Astrocyte (in vitro differentiated cells and primary cell): ENCODE data around the gene ODF2L. TPM values are rescaled to one million over a fixed set of nuclear protein-coding genes. Genes with fewer than 3 reads are reported as not detected.

Source experiments
- DNase-seq: peaks from one replicate; pipeline ENCODE4 v3.0.0-alpha.2; 2010; ENCODE audit warnings: low read depth
- FAIRE-seq: peaks from 2 replicates; lab custom pipeline; 2011; peaks lifted over from hg19 to GRCh38; lab: Jason Lieb, UNC
- H2AFZ ChIP-seq: 2 replicates; pipeline ENCODE4 v1.6.0; 2012; ENCODE audit warnings: low read depth, low read length, inconsistent platforms
- H3K27ac ChIP-seq: 2 replicates; pipeline ENCODE4 v1.5.1; 2011; ENCODE audit warnings: low read depth, low read length, inconsistent platforms
- H3K27me3 ChIP-seq: 2 replicates; pipeline ENCODE4 v1.6.0; 2011; ENCODE audit warnings: low read length, inconsistent platforms; ENCODE audit not compliant: insufficient read depth
- H3K36me3 ChIP-seq: 2 replicates; pipeline ENCODE4 v1.5.1; 2011; ENCODE audit warnings: low read length, inconsistent platforms; ENCODE audit not compliant: insufficient read depth
- H3K4me1 ChIP-seq: 2 replicates; pipeline ENCODE4 v1.5.1; 2011; ENCODE audit warnings: low read length, inconsistent platforms; ENCODE audit not compliant: insufficient read depth
- H3K4me2 ChIP-seq: 2 replicates; pipeline ENCODE4 v1.6.0; 2012; ENCODE audit warnings: low read length, inconsistent platforms
- H3K4me3 ChIP-seq: 2 replicates; pipeline ENCODE4 v1.5.1; 2011; ENCODE audit warnings: low read depth, mild to moderate bottlenecking, low read length, inconsistent platforms; ENCODE audit not compliant: insufficient read depth
- H3K79me2 ChIP-seq: 2 replicates; pipeline ENCODE4 v1.6.0; 2012; ENCODE audit warnings: mild to moderate bottlenecking, low read length, inconsistent platforms; ENCODE audit not compliant: insufficient read depth
- H3K9ac ChIP-seq: 2 replicates; pipeline ENCODE4 v1.6.0; 2012; ENCODE audit warnings: mild to moderate bottlenecking, low read length, inconsistent platforms
- H3K9me3 ChIP-seq: 2 replicates; pipeline ENCODE4 v1.5.1; 2012; ENCODE audit warnings: low read depth, mild to moderate bottlenecking, low read length, inconsistent platforms; ENCODE audit not compliant: insufficient read depth
- H4K20me1 ChIP-seq: 2 replicates; pipeline ENCODE4 v1.6.0; 2012; ENCODE audit warnings: low read length, inconsistent platforms; ENCODE audit not compliant: insufficient read depth
- H3K27ac Mint-ChIP-seq: one replicate; pipeline ENCODE4 v1.8.0; 2021; ENCODE audit warnings: mild to moderate bottlenecking, mixed read lengths; ENCODE audit not compliant: unreplicated experiment
- H3K27me3 Mint-ChIP-seq: one replicate; pipeline ENCODE4 v1.8.0; 2021; ENCODE audit warnings: low read depth, mixed read lengths; ENCODE audit not compliant: unreplicated experiment
- H3K36me3 Mint-ChIP-seq: one replicate; pipeline ENCODE4 v1.8.0; 2021; ENCODE audit warnings: low read depth, mixed read lengths; ENCODE audit not compliant: unreplicated experiment
- H3K4me1 Mint-ChIP-seq: one replicate; pipeline ENCODE4 v1.8.0; 2021; ENCODE audit warnings: low read depth, mixed read lengths; ENCODE audit not compliant: unreplicated experiment
- H3K4me3 Mint-ChIP-seq: one replicate; pipeline ENCODE4 v1.8.0; 2021; ENCODE audit warnings: mild to moderate bottlenecking, moderate library complexity, mixed read lengths; ENCODE audit not compliant: unreplicated experiment
- H3K9me3 Mint-ChIP-seq: one replicate; pipeline ENCODE4 v1.8.0; 2021; ENCODE audit warnings: mild to moderate bottlenecking, mixed read lengths; ENCODE audit not compliant: unreplicated experiment
- EZH2 ChIP-seq: IDR thresholded peaks from 2 replicates; pipeline ENCODE4 v1.6.1; 2012; ENCODE audit warnings: mild to moderate bottlenecking, low read length, inconsistent platforms; ENCODE audit not compliant: insufficient read depth
- total RNA-seq: library from RNA; stranded (reverse); gene quantifications from 2 replicates; pipeline ENCODE4 v1.2.1, GENCODE V29; 2021
- TF ChIP-seq, protein P1 (sequence below): IDR thresholded peaks from 2 replicates; pipeline ENCODE4 v1.5.1; 2011; ENCODE audit warnings: low read depth, mild to moderate bottlenecking, inconsistent platforms, low read length, moderate library complexity; ENCODE audit not compliant: insufficient read depth

Gene ODF2L
- total RNA-seq, 1 donor from 2014 or later: 44.7 TPM

DNA sequence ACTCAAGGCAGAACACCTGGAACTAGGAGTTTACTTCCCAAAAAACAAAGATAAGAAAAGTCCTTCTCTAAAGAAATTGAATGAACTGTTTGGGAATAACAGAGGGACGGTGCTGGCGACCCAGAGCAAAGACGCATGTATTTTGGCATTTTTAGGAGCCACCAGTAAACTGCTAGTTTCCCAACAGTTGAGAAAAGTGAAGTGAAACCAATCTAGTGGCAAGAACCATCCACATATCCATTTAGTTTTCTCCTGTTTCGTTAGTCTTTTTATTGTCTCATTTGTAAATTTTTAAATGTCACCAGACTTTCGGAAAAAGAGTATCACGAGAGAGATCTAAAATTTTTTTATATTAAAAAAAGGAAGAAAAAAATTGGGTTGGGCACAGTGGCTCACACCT is 30.2 kb downstream of the ODF2L start:
- Histone ChIP-seq H3K79me2 (no peaks in the 10 kb centered on the region), H4K20me1 (no peaks in the 10 kb centered on the region), H3K9me3 (no peaks in the 10 kb centered on the region), H3K9ac (no peak overlapping the region), H3K4me3 (no peak overlapping the region), H3K36me3 (no peaks in the 10 kb centered on the region), H3K4me1 (no peaks in the 10 kb centered on the region), H2AFZ (no peak overlapping the region), H3K27me3 (no peaks in the 10 kb centered on the region), H3K4me2 (no peak overlapping the region), H3K27ac (no peak overlapping the region)
- no peaks in the 10 kb centered on the region for H3K9me3 Mint-ChIP-seq
- TF ChIP-seq, protein P1, sequence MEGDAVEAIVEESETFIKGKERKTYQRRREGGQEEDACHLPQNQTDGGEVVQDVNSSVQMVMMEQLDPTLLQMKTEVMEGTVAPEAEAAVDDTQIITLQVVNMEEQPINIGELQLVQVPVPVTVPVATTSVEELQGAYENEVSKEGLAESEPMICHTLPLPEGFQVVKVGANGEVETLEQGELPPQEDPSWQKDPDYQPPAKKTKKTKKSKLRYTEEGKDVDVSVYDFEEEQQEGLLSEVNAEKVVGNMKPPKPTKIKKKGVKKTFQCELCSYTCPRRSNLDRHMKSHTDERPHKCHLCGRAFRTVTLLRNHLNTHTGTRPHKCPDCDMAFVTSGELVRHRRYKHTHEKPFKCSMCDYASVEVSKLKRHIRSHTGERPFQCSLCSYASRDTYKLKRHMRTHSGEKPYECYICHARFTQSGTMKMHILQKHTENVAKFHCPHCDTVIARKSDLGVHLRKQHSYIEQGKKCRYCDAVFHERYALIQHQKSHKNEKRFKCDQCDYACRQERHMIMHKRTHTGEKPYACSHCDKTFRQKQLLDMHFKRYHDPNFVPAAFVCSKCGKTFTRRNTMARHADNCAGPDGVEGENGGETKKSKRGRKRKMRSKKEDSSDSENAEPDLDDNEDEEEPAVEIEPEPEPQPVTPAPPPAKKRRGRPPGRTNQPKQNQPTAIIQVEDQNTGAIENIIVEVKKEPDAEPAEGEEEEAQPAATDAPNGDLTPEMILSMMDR: no peak
- TF ChIP-seq EZH2: no peak
- H3K4me1 Mint-ChIP-seq: no peaks in the 10 kb centered on the region
- no peaks in the 10 kb centered on the region for H3K27me3 Mint-ChIP-seq
- no peak overlapping the region for H3K4me3 Mint-ChIP-seq
- DNase-seq: no peak
- FAIRE-seq: no peak
- no peak overlapping the region for H3K27ac Mint-ChIP-seq
- peaks cover 8% of the 10 kb centered on the region for H3K36me3 Mint-ChIP-seq

DNA sequence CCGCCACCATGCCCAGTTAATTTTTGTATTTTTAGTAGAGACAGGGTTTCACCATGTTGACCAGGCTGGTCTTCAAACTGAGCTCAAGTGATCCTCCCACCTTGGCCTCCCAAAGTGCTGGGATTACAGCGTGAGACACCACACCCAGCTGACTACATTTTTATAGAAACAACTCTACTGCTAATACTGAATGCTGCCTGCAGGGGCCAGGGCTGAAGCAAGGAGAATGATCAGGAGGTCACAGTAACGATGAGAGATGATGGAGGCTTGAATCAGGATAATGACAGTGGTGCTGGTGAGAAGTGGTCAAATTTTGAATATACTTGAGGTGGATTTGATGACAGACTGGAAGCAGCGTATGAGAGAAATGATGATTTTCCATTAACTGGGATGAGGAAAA is 33.3 kb downstream of the ODF2L start:
- H3K79me2 ChIP-seq: no peaks in the 10 kb centered on the region
- DNase-seq (no peak), FAIRE-seq (no peak)
- H3K27me3 ChIP-seq: no peaks in the 10 kb centered on the region
- H3K36me3 ChIP-seq: no peaks in the 10 kb centered on the region
- H3K27ac ChIP-seq: no peak overlapping the region
- H3K4me2 ChIP-seq: no peak overlapping the region
- no peaks in the 10 kb centered on the region for H4K20me1 ChIP-seq
- TF ChIP-seq EZH2: no peak
- TF ChIP-seq, protein P1: no peak
- no peaks in the 10 kb centered on the region for H3K9me3 Mint-ChIP-seq
- no peak overlapping the region for H2AFZ ChIP-seq
- H3K27me3 Mint-ChIP-seq: no peaks in the 10 kb centered on the region
- no peak overlapping the region for H3K4me3 Mint-ChIP-seq
- H3K4me1 ChIP-seq: no peaks in the 10 kb centered on the region
- no peak overlapping the region for H3K27ac Mint-ChIP-seq
- peaks cover 8% of the 10 kb centered on the region for H3K36me3 Mint-ChIP-seq
- H3K4me1 Mint-ChIP-seq: no peaks in the 10 kb centered on the region
- H3K9ac ChIP-seq: no peak overlapping the region
- H3K9me3 ChIP-seq: no peaks in the 10 kb centered on the region
- no peak overlapping the region for H3K4me3 ChIP-seq

DNA sequence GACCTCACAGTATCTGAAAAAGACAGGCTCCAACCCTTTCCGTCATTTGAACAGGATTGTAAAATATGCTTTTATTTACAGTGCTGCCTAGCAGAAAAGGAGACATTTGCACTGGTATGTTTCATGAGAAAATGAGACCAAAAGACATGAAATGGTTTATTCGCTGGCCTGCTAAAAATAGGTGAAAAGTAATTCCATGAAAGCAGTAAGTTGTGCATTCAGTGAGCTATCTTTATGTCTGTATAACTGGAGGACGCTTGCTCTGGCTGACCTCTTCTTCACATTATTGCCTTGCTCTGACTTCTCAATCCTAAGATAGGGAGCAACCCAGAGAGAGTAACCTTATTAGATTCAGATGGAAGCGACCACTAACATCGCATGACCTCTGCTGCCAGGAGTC is 38.3 kb downstream of the ODF2L start:
- Mint-ChIP-seq H3K4me1 (no peaks in the 10 kb centered on the region), H3K27ac (no peak overlapping the region), H3K9me3 (no peaks in the 10 kb centered on the region), H3K36me3 (peaks cover 8% of the 10 kb centered on the region), H3K27me3 (no peaks in the 10 kb centered on the region), H3K4me3 (no peak overlapping the region)
- H3K4me1 ChIP-seq: no peaks in the 10 kb centered on the region
- H3K27ac ChIP-seq: no peak overlapping the region
- FAIRE-seq (no peak), DNase-seq (no peak)
- TF ChIP-seq, protein P1: no peak
- no peak for TF ChIP-seq EZH2
- no peaks in the 10 kb centered on the region for H3K27me3 ChIP-seq
- no peaks in the 10 kb centered on the region for H4K20me1 ChIP-seq
- H3K36me3 ChIP-seq: peaks cover 21% of the 10 kb centered on the region
- H3K79me2 ChIP-seq: no peaks in the 10 kb centered on the region
- no peak overlapping the region for H2AFZ ChIP-seq
- H3K4me3 ChIP-seq: no peak overlapping the region
- H3K4me2 ChIP-seq: no peak overlapping the region
- no peaks in the 10 kb centered on the region for H3K9me3 ChIP-seq
- H3K9ac ChIP-seq: no peak overlapping the region
